Caki2 (cell line): ENCODE results near the gene SACS. TPM values are rescaled to one million over a fixed set of nuclear protein-coding genes. Genes with fewer than 3 reads are reported as not detected.
"Not testable (repeated sequence)": the region's sequence is repeated elsewhere in the genome, so short reads cannot be mapped to it uniquely, and the experiment has no call there.

Experiments used
- DNase-seq: peaks from one replicate; pipeline ENCODE4 v3.0.0-alpha.2; 2015; ENCODE audit warnings: low read depth
- in situ Hi-C: cut with HindIII; loops from 2 replicates; pipeline ENCODE4 v1.10.0; 2016; ENCODE audit warnings: low sequenced_read_pairs, low pct_unique_long_range_greater_than_20kb, mixed read lengths
- total RNA-seq: library from RNA; depleted of rRNA; stranded (reverse); fragments of >200 nt; shearing (Covaris generic); gene quantifications from 2 replicates; pipeline ENCODE4 v1.2.3, GENCODE V29; 2014; ENCODE audit warnings: low replicate concordance

Gene SACS
- total RNA-seq, 1 experiment from 2014 or later: 10.4 TPM

DNA sequence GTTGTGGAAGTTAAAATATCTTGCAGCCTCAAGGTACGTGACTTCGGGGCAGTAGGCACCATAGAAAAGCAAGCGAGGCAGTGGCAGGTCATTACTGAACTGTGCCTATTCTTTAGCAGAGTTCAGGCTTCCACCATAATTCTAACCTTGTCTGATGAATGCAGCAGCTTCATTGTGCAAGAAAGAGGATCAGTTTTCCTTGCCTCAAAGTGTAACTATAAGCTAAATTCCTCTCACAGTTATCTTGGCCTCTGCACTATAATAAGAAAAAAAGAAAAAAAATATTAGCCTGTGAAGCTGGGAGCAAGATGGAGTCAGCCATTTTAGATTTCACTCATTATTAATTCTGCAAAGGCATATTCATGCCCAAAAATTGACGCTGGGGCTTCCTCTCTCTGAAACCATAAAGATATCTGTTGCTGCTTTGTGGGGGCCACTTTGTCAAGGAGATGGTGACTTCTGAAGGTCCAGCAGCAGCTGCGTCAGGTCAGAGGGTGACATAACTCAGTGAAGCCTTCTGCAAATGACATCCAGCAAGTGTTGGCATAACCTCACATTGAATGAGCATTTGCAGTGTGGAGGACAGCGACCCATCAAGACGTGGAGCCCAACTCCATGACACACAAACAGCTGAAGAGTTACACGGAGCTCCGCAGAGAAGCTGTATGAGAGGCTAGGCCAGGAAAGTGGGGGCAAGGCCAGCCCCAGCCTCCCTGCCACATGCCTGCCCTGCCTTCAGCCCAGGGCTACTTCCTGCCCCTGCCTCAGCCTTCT, 23.1 kb upstream of the SACS start:
- in situ Hi-C loops: no loop called here
- DNase-seq: no peak

DNA sequence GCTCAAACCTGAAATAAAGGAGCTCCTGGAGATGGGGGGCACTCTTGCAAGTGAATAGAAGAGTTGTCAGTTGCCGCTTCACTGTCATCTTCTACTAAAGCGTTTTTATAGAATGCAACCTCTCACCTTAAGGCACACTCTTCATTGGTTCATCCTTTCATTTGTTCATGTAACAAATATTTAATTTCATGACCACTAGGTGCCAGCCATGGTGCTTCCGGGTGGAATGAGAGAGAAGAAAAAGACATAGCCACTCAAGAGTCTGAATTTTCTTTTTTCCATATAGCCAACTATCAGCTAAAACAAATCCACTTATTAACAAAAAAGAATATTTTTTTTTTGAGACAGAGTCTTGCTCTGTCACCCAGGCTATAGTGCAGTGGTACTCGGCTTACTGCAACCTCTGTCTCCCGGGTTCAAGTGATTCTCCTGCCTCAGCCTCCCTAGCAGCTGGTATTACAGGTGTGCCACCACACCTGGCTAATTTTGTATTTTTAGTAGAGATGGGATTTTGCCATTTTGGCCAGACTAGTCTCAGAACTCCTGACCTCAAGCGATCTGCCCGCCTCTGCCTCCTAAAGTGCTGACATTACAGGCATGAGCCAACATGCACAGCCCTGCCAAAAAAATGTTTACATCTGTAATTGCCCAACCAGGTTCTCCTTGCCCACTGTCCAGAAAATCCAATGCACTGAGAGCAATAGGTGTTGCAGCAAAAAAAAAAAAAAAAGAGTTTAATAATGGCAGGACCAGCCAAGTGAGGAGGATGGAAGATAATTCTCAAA, 22.1 kb upstream of the SACS start:
- in situ Hi-C loops: no loop called here
- DNase-seq: no peak

DNA sequence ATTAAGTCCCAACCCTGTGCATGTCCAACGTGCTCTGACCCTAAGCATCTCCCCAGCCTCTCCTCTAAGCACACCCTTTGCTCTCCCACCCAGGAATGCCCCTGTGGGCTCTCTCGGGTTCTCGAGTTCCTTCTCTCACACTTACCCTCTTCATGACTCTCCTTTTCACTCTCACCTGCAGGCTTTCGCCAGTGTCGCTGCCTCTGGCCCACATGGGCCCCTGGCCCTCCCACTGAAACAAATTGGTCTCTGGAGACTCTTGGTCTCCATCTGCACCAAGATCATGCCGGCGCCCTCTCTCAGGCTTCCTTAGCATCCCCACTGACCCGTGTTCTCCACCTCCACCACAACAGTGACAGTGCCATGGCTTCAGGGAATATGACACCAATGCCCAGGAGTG, 19.6 kb upstream of the SACS start:
- no peak for DNase-seq
- in situ Hi-C loops: no loop called here

DNA sequence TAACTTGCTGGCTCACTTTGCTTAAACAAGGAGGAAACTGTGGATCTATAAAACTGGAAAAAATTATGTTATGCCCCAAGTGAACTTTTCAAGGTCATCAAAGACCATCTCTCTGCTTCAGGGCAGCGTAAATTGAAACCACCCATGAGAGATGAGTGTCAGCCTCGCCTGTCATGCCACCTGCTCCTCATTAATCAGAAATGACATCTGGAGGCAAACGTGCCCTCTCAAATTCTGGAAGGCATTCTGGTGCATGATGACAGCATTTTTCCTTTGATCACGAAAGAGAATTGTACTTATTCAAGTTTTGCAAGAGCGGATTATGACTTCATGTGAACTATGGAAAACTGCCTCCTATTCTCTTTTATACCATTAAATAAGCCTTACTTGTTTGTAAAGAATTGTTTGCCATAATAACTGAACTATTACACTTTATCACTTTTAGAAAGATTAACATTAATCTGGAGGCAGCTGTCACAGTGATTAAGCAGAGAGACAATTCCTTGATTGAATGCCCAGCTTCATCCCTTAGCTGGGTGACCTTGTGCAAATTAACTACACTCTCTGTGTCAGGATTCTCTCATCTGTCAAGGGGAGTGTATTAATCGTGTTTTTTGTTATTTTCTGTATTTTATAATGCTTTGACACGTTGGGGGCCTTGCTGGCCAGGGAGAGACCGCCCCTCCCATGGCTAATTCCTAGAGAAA, 17.0 kb upstream of the SACS start:
- in situ Hi-C loops: no loop called here
- no peak for DNase-seq

DNA sequence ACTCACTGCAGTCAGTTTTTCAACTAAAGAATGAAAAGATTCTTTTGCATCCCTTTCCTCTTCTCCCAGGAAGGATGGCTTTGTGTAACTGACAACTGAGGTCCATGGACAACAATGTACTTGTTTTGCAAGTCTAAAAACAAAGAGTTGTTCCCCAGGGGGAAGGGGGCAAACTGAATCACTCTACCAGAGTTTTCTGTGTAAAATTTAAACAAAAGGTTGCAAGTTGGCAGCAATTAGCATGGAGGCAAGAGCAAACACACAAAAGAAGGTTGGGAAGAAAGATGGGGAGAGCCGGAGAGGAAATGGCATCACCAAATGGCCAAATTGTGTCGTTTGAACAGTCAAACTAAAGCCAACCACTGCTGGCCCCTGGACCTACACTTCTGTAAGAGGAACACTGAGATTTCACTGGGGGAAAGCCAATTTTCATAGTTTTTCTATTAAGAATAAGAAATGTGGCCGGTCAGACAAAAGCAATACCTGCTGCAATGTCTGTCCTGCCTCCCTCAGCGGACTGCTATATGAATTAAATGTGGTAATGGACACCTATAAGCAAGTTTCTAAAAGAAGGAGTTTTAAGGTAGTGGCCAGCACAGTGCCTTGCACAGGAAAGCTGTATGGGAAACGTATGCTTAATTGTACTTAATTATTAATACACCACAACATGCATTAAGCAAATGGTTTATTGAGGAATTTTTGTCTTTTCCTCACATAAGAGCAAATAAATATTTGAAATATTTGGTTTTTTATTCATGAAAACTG, 16.1 kb upstream of the SACS start:
- in situ Hi-C loops: no loop called here
- no peak for DNase-seq

DNA sequence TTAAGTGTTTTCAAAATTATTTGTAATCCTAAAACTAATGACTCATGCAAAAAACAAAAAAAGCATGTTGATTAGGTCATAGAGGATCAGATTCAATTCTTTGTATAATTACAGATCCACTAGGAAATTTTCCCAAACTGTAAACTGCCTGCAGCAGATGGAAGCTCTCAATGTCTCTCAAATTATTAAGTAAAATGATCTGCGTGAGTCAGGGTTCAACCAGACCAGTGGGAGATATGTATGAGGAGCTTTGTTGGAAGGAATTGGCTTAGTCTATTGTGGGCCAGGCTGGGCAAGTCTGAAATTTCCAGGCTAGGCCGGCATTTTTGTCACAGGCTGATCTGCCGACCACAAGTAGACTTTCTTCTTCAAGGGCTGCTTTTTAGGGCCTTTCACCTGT, 14.4 kb upstream of the SACS start:
- no peak for DNase-seq
- in situ Hi-C loops: no loop called here

DNA sequence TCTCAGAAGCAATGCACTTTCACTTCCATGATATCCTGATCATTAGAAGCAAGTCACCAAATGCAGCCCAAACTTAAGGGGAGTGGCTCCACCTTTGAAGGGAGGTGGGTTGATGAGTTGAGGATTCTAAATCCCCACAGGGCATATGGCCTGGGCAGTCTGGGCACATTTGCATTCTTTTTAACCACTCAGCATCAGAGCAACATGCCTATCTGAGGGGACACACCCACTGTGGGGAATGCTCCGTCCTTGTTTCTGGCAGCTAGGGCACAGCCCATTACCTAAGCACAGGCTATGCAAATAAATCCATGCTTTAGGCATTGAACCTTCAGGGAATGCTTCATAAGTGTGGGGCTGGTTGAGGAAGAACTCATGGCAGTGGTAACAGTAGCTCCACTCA, 12.3 kb upstream of the SACS start:
- DNase-seq: no peak
- in situ Hi-C loops: no loop called here

DNA sequence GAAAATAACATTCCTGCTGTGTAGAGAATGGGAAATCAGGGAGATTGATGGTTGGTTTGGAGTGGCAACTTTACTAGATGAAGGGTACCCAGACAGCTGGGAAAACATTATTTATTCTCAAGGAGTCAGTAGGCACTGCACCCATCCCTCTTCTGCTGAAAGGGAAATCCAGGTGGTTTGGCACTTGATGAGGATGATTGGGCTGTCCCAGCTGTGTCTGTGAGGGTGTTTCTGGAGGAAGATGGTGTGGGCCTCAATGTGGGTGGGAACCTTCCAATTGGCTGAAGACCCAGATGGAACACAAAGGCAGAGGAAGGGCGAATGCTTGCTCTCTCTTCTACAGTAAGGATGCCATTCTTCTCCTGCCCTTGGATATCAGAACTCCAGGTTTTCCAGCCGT, 10.4 kb upstream of the SACS start:
- in situ Hi-C loops: no loop called here
- DNase-seq: no peak

DNA sequence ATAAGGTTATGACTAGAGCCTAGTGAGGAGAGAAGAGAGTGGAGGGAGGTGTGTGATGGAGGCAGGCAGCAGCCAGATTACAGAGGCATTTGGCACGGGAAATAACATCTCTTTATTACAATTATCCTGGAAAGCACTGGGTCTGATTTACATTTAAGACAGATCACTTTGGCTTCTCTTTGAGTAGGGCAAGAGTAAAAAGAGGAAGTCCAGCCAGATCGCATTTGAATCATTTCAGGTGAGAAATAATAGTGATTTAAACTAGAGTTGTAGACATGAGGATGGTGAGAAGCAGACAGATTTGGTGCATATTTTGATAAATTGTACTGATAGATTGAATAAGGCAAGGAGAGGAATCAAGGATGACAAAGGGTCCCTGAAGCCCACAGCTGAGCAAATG, 9.6 kb upstream of the SACS start:
- no peak for DNase-seq
- in situ Hi-C loops: no loop called here

DNA sequence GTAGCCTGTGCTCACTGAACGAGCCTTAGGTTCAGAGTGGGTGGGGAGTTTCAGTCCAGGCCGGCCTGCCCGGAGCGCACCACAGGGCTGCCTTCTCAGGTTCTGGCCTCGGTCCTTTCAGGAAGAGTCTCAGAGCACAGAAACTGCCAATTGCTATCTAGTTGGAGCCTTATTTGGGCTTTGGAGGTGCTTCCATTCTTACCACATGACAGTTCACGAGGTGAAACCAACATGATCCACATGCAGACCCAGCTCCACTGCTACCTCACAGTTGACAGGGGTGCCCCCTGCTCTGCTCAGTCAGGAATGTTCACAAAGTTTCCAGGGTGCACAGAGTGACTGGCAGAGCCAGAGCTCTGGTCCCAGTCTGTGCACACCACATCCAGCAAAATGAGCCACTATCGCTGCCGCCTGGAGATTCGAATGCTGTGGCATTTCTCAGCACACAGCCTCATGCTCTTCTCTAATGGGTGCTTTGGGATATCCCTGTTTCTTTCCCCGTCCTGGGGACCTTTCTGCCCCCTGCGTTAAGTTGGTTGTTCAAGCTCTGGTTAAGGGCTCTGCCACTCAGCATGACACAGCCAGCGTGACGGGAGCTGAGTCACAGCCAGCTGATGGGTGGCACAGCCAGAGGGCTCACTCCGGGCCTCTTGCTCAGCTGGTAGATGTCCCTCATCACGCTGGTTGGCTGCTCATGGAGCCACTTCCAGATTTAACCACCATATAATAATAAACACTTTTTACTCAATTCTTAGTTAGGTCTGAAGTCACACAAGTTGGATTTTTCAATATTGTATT, 7.5 kb upstream of the SACS start:
- DNase-seq: peak; percentile 83
- in situ Hi-C loops: no loop called here

DNA sequence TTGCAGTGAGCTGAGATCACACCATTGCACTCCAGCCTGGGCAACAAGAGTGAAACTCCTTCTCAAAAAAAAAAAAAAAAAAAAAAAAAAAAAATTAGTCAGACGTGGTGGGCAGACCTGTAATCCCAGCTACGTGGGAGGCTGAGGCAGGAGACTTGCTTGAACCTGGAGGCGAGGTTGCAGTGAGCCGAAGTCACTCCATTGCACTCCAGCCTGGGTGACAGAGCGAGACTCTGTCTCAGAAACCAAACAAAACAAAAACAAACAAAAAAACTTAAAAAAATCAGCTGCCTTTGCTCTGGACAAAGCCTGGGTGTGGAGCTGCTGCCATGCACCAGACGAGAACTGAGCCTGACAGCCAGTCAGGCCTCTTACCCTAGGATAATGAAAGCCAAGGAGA, 6.8 kb upstream of the SACS start:
- in situ Hi-C loops: not testable (repeated sequence)
- peak; percentile 56 for DNase-seq

DNA sequence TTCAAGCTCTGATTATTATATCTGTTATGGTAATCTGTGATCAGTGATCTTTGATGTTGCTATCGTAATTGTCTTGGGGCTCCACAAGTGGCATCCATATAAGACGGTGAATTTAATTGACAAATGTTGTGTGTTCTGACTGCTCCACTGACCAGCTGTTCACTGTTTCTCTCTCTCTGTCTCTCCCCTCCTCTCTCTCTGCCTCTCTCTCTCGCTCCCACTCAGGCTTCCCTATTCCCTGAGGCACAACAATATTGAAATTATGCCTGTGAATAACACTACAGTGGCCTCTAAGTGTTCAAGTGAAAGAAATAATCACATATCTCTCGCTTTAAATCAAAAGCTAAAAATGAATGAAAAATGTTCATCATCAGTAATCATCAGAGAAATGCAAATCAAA, 4.4 kb upstream of the SACS start:
- in situ Hi-C loops: no loop called here
- no peak for DNase-seq

DNA sequence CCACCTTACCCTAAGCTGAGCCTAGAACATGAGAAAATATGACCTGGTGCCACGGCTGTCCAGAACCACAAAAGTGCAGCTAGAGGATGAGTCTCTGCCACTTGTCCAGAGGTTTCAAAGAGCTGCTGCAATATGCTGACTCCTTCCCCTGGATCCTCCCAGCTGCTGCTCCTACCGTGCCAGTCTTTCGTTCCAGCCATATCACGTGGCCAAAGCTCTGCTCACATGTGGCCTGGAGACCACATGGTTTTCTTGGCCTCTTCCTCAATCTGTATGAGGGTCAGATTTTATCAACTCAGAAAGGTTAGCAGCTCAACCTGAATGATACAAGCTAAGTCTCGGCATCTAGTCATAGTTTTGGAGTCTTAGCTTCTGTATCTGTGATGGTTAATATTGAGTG, 3.2 kb upstream of the SACS start:
- in situ Hi-C loops: no loop called here
- no peak for DNase-seq

DNA sequence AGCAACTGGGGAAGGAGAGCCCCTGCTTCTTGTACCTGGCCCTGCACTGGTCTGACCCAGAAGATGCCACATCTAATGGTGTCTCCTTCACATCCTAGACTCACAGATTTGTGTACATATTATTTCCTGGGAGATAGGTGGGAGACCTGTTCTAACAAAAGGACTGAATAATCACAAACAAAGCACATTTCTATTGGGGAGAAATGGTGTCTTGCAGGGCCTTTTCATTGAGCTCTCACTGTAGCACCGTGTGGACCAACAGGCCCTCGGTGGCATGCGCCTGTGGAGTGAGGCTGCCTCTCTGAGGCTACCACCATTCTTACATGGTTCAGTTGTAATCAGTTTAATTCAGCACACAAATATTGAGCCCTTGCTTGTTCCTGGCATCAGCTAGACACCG, 989 bp upstream of the SACS start:
- DNase-seq: no peak
- in situ Hi-C loops: no loop called here

DNA sequence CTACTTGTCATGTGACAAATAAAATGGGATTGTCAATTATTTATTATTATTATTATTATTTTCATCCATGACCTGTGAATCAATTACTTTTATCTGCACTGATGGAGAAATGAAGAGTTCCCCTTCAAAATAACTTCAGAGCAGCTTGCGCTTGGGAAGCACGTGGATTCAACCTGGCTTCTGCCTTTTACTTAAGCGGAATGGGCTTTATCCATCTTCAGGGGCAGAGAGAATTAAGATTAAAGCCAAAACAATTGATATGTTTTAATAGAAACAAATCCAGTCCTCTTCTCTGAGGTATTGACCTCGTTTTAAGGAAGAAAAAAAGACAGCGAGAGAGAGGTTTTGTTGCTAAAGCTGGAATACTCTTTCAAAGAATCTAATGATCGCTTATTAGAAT, 876 bp downstream of the SACS start:
- peak; percentile 6 for DNase-seq
- in situ Hi-C loops: no loop called here

DNA sequence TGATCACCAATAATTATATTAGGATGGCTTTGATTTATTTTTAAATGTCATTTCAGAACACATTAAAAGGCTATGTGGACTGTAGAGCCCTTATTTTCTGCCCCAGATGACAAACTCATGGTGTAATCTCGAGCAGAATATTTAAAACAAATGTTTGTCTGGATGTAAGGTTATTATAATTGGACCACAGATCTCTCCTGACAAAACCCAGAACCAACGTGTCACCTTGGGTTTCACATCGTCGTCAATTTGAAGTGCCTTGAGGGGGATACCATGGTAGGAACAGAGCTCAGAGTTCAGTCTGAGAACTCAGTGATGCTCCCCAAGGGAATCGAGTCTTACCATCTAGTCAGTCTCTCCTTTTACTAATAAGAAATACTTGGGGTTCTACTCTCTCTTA, 2.8 kb downstream of the SACS start:
- in situ Hi-C loops: no loop called here
- DNase-seq: peak; percentile 19

DNA sequence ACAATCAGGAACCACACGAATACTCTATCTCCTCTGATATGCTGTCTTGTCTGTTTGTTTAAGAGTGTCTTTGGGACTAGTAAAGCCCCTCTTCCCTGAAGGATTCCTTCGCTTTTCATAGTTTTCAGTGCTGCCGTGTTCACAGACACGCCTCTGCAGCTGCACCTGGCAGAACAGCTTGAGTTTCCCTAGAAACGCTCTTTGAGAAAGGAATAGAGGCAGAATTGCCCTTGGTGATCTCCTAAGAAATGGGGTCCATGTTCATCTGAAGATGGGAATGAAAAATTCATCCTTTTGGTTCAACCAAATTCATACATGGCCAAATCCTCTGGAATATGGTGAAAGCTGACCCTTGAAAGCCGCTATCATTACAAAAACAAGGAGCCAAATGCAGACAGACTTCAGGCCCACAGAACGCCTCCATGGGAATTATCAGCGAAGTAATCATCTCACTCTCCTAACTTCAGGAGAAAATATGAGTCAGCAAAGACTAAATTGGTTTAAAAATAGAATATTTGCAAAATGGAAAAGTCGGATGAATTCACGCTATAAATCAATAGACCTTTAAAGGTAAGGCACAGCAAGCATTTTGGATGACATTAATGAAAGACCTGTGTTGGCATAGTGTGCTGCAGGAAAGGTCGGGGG, 5.5 kb downstream of the SACS start:
- in situ Hi-C loops: no loop called here
- no peak for DNase-seq
